Measurements from ENCODE around the gene TUBA1C. TPM values are rescaled to one million over a fixed set of nuclear protein-coding genes. Genes with fewer than 3 reads are reported as not detected.
"Not testable (repeated sequence)": the region's sequence is repeated elsewhere in the genome, so short reads cannot be mapped to it uniquely, and the experiment has no call there.

Gene TUBA1C
- polyA plus RNA-seq, 1 donor: 237 TPM

GRCh38 chr12:49253033-49253623 is 11.8 kb upstream of the TUBA1C start:
- Histone ChIP-seq H3K4me3 (ENCODE audit: low read length) (no peak overlapping the region), H3K36me3 (ENCODE audit: control insufficient read depth, insufficient read depth, low read length) (no peaks in the 10 kb centered on the region), H3K27me3 (ENCODE audit: control insufficient read depth, insufficient read depth, low read length) (no peaks in the 10 kb centered on the region), H3K9me3 (ENCODE audit: control insufficient read depth, low read depth, low read length) (no peaks in the 10 kb centered on the region), H3K27ac (ENCODE audit: low read length) (no peak overlapping the region), H3K4me1 (ENCODE audit: control insufficient read depth, insufficient read depth, low read length) (no peaks in the 10 kb centered on the region)
- WGBS (ENCODE audit: insufficient coverage, low lambda C conversion rate): no CpG with 5 or more reads among the region's 11 CpGs
- no peak for DNase-seq

GRCh38 chr12:49255456-49255855 is 9.4 kb upstream of the TUBA1C start:
- DNase-seq; H3K36me3 ChIP-seq (ENCODE audit: control insufficient read depth, insufficient read depth, low read length); H3K27me3 ChIP-seq (ENCODE audit: control insufficient read depth, insufficient read depth, low read length); H3K27ac ChIP-seq (ENCODE audit: low read length); H3K4me3 ChIP-seq (ENCODE audit: low read length); H3K4me1 ChIP-seq (ENCODE audit: control insufficient read depth, insufficient read depth, low read length); H3K9me3 ChIP-seq (ENCODE audit: control insufficient read depth, low read depth, low read length): not testable (repeated sequence)
- WGBS (ENCODE audit: insufficient coverage, low lambda C conversion rate): no CpG with 5 or more reads among the region's 10 CpGs

GRCh38 chr12:49255857-49256637 is 8.8 kb upstream of the TUBA1C start:
- no peaks in the 10 kb centered on the region for H3K27me3 ChIP-seq (ENCODE audit: control insufficient read depth, insufficient read depth, low read length)
- H3K27ac ChIP-seq (ENCODE audit: low read length): no peak overlapping the region
- no peak overlapping the region for H3K4me3 ChIP-seq (ENCODE audit: low read length)
- no peak for DNase-seq
- no peaks in the 10 kb centered on the region for H3K36me3 ChIP-seq (ENCODE audit: control insufficient read depth, insufficient read depth, low read length)
- no peaks in the 10 kb centered on the region for H3K9me3 ChIP-seq (ENCODE audit: control insufficient read depth, low read depth, low read length)
- no peaks in the 10 kb centered on the region for H3K4me1 ChIP-seq (ENCODE audit: control insufficient read depth, insufficient read depth, low read length)
- no CpG with 5 or more reads among the region's 11 CpGs for WGBS (ENCODE audit: insufficient coverage, low lambda C conversion rate)

- not testable (repeated sequence) for DNase-seq; H3K27me3 ChIP-seq (ENCODE audit: control insufficient read depth, insufficient read depth, low read length); H3K4me1 ChIP-seq (ENCODE audit: control insufficient read depth, insufficient read depth, low read length); H3K4me3 ChIP-seq (ENCODE audit: low read length); H3K9me3 ChIP-seq (ENCODE audit: control insufficient read depth, low read depth, low read length); H3K27ac ChIP-seq (ENCODE audit: low read length); H3K36me3 ChIP-seq (ENCODE audit: control insufficient read depth, insufficient read depth, low read length)
- 100% methylated on average over 1 of the region's 10 CpGs for WGBS (ENCODE audit: insufficient coverage, low lambda C conversion rate)
Measured at GRCh38 chr12:49257508-49258184, 7.2 kb upstream of the TUBA1C start.

GRCh38 chr12:49259452-49259851 is 5.4 kb upstream of the TUBA1C start:
- Histone ChIP-seq H3K36me3 (ENCODE audit: control insufficient read depth, insufficient read depth, low read length) (no peaks in the 10 kb centered on the region), H3K27ac (ENCODE audit: low read length) (no peak overlapping the region), H3K27me3 (ENCODE audit: control insufficient read depth, insufficient read depth, low read length) (no peaks in the 10 kb centered on the region), H3K9me3 (ENCODE audit: control insufficient read depth, low read depth, low read length) (no peaks in the 10 kb centered on the region), H3K4me3 (ENCODE audit: low read length) (no peak overlapping the region), H3K4me1 (ENCODE audit: control insufficient read depth, insufficient read depth, low read length) (no peaks in the 10 kb centered on the region)
- DNase-seq: no peak
- WGBS (ENCODE audit: insufficient coverage, low lambda C conversion rate): no CpG with 5 or more reads among the region's 4 CpGs

GRCh38 chr12:49260166-49260565 is 4.7 kb upstream of the TUBA1C start:
- WGBS (ENCODE audit: insufficient coverage, low lambda C conversion rate): 80% methylated on average over 1 of the region's 3 CpGs
- no peaks in the 10 kb centered on the region for H3K4me1 ChIP-seq (ENCODE audit: control insufficient read depth, insufficient read depth, low read length)
- no peaks in the 10 kb centered on the region for H3K27me3 ChIP-seq (ENCODE audit: control insufficient read depth, insufficient read depth, low read length)
- H3K36me3 ChIP-seq (ENCODE audit: control insufficient read depth, insufficient read depth, low read length): no peaks in the 10 kb centered on the region
- no peaks in the 10 kb centered on the region for H3K9me3 ChIP-seq (ENCODE audit: control insufficient read depth, low read depth, low read length)
- H3K4me3 ChIP-seq (ENCODE audit: low read length): no peak overlapping the region
- DNase-seq: no peak
- H3K27ac ChIP-seq (ENCODE audit: low read length): no peak overlapping the region

GRCh38 chr12:49260571-49261363 is 4.1 kb upstream of the TUBA1C start:
- H3K4me1 ChIP-seq (ENCODE audit: control insufficient read depth, insufficient read depth, low read length): peaks cover 2% of the 10 kb centered on the region
- whole genome bisulfite sequencing (ENCODE audit: insufficient coverage, low lambda C conversion rate): 100% methylated on average over 3 of the region's 11 CpGs
- H3K4me3 ChIP-seq (ENCODE audit: low read length): no peak overlapping the region
- H3K27ac ChIP-seq (ENCODE audit: low read length): no peak overlapping the region
- no peaks in the 10 kb centered on the region for H3K27me3 ChIP-seq (ENCODE audit: control insufficient read depth, insufficient read depth, low read length)
- DNase-seq: no peak
- H3K36me3 ChIP-seq (ENCODE audit: control insufficient read depth, insufficient read depth, low read length): no peaks in the 10 kb centered on the region
- peaks cover under 1% of the 10 kb centered on the region for H3K9me3 ChIP-seq (ENCODE audit: control insufficient read depth, low read depth, low read length)

GRCh38 chr12:49261721-49262120 is 3.2 kb upstream of the TUBA1C start:
- H3K27me3 ChIP-seq (ENCODE audit: control insufficient read depth, insufficient read depth, low read length): no peaks in the 10 kb centered on the region
- H3K4me3 ChIP-seq (ENCODE audit: low read length): no peak overlapping the region
- WGBS (ENCODE audit: insufficient coverage, low lambda C conversion rate): no CpG with 5 or more reads among the region's 2 CpGs
- H3K36me3 ChIP-seq (ENCODE audit: control insufficient read depth, insufficient read depth, low read length): no peaks in the 10 kb centered on the region
- peaks cover 10% of the 10 kb centered on the region for H3K9me3 ChIP-seq (ENCODE audit: control insufficient read depth, low read depth, low read length)
- H3K4me1 ChIP-seq (ENCODE audit: control insufficient read depth, insufficient read depth, low read length): peaks cover 4% of the 10 kb centered on the region
- no peak for DNase-seq
- no peak overlapping the region for H3K27ac ChIP-seq (ENCODE audit: low read length)

GRCh38 chr12:49263400-49263763 is 1.5 kb upstream of the TUBA1C start:
- H3K4me1 ChIP-seq (ENCODE audit: control insufficient read depth, insufficient read depth, low read length): peaks cover 17% of the 10 kb centered on the region
- no peak overlapping the region for H3K27ac ChIP-seq (ENCODE audit: low read length)
- peaks cover 10% of the 10 kb centered on the region for H3K9me3 ChIP-seq (ENCODE audit: control insufficient read depth, low read depth, low read length)
- no peak for DNase-seq
- no peak overlapping the region for H3K4me3 ChIP-seq (ENCODE audit: low read length)
- no CpG with 5 or more reads among the region's 5 CpGs for WGBS (ENCODE audit: insufficient coverage, low lambda C conversion rate)
- H3K27me3 ChIP-seq (ENCODE audit: control insufficient read depth, insufficient read depth, low read length): no peaks in the 10 kb centered on the region
- peaks cover 3% of the 10 kb centered on the region for H3K36me3 ChIP-seq (ENCODE audit: control insufficient read depth, insufficient read depth, low read length)

GRCh38 chr12:49264466-49264872 is 413 bp upstream of the TUBA1C start:
- no peaks in the 10 kb centered on the region for H3K27me3 ChIP-seq (ENCODE audit: control insufficient read depth, insufficient read depth, low read length)
- H3K27ac ChIP-seq (ENCODE audit: low read length): peak overlapping the region; percentile 81
- H3K9me3 ChIP-seq (ENCODE audit: control insufficient read depth, low read depth, low read length): peaks cover 10% of the 10 kb centered on the region
- H3K4me3 ChIP-seq (ENCODE audit: low read length): peak overlapping the region; percentile 90
- DNase-seq: no peak
- H3K36me3 ChIP-seq (ENCODE audit: control insufficient read depth, insufficient read depth, low read length): peaks cover 3% of the 10 kb centered on the region
- peaks cover 23% of the 10 kb centered on the region for H3K4me1 ChIP-seq (ENCODE audit: control insufficient read depth, insufficient read depth, low read length)
- WGBS (ENCODE audit: insufficient coverage, low lambda C conversion rate): no CpG with 5 or more reads among the region's 35 CpGs
